ENCODE data around the gene PEAK3. TPM values are rescaled to one million over a fixed set of nuclear protein-coding genes. Genes with fewer than 3 reads are reported as not detected.
A peak's percentile ranks its signal among the peaks of the same experiment; 100 is the strongest.

Gene PEAK3
- total RNA-seq, 1 donor from 2014 or later = 0.18 TPM

DNA sequence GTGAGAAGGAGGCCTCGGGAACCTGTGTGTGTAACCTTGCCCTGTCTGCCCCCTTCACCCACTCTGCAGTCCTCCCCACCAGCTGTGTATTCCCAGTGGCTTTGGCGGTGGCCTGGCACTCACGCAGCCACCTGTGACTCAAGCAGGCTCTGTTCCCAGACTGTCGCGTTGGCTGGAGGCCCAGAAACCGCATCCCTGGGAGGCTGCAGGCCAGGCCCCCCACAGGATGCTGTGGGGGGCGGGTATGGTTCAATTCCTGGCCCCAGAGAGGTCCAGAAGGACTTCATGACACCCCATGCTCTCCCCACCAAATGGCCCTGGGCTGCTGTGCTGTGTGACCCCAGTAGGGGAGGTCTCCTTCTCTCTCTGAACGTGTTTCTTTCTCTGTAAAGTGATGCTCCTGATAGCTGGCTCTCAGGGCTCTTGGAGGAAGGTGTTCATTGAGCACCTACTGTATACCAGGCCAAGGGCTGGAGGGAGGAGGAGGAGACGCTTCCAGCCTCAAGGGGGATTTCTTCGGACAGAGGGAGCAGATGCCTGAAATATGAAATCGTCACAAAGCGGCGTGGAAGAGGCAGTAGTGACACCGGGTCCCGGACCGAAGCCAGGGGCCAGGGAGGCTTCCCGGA is 27.9 kb upstream of the PEAK3 start:
- no peak for DNase-seq (ENCODE audit: low spot score)
- intact Hi-C loops (cut with micrococcal nuclease) = no loop called here
- H3K27ac Mint-ChIP-seq = no peak overlapping the region
- peaks cover 2% of the 10 kb centered on the region for H3K4me1 Mint-ChIP-seq (ENCODE audit: low read depth)
- H3K4me3 Mint-ChIP-seq (ENCODE audit: low read depth) = no peak overlapping the region
- H3K27me3 Mint-ChIP-seq (ENCODE audit: low read depth) = peaks cover 56% of the 10 kb centered on the region
- H3K9me3 Mint-ChIP-seq = peaks cover 7% of the 10 kb centered on the region
- H3K36me3 Mint-ChIP-seq (ENCODE audit: low read depth) = no peaks in the 10 kb centered on the region

DNA sequence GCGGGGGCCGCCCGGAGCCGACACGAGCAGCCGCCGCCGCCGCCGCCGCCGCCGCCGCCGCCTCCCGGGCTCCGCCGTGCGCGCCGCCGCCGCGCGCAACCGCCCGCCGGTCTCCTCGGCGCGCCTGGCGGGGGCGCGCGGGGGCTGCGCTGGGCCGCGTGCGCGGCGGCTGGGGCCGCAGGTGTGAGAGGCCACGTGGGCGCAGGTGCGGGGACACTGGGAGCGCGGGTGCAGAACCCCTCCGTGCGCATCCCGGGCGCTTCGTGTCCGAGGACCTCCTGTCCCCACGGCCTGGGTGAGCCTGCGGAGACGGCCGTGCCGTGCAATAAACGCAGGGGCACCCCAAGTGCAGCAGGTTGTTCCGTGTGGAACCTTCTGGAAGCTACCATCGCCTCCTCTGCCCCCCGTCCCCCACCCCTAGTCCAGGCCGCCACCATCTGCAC is 26.2 kb upstream of the PEAK3 start, which contains the start of gene LINGO3:
Gene LINGO3 (minus strand): TSS at position 41 of the 443 bp plus-strand sequence. CDS start 16,378 bp downstream, outside the sequence.
- Mint-ChIP-seq H3K4me3 (ENCODE audit: low read depth) (peak within 1 kb of the TSS; percentile 62), H3K27me3 (ENCODE audit: low read depth) (peaks cover 64% of the 10 kb centered on the region), H3K9me3 (no peaks in the 10 kb centered on the region), H3K27ac (no peak within 1 kb of the TSS), H3K36me3 (ENCODE audit: low read depth) (no peaks in the 10 kb centered on the region), H3K4me1 (ENCODE audit: low read depth) (peaks cover 2% of the 10 kb centered on the region)
- intact Hi-C loops (cut with micrococcal nuclease) = no loop called here
- no peak for DNase-seq (ENCODE audit: low spot score)

DNA sequence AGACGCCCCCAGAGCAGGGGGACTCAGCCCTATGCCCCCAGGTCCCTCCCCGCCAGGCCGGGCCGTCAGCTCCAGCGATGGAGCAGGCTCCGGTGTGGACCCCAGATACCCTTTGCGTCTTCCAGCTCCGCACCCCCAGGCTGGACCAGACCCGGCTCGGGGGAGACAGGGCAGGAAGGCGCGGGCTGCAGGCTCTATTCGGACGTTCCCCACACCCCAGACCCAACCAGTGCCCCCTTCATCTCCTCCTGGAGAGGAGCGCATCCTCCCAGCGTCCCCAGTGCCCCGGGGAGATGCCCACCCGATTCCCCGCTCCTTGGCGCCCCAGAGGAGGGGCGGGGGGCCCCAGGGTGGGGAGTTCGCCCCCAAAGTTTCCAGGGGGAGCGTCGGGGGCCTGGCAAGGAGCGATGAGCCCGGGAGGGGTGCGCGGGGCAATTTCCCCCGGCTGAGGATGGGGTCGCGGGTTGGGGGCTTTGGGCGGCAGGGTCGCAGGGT is 25.6 kb upstream of the PEAK3 start:
- intact Hi-C loops (cut with micrococcal nuclease) = no loop called here
- Mint-ChIP-seq H3K27me3 (ENCODE audit: low read depth) (peaks cover 66% of the 10 kb centered on the region), H3K9me3 (no peaks in the 10 kb centered on the region), H3K4me1 (ENCODE audit: low read depth) (peaks cover 7% of the 10 kb centered on the region), H3K27ac (no peak overlapping the region), H3K4me3 (ENCODE audit: low read depth) (no peak overlapping the region), H3K36me3 (ENCODE audit: low read depth) (no peaks in the 10 kb centered on the region)
- DNase-seq (ENCODE audit: low spot score) = no peak

DNA sequence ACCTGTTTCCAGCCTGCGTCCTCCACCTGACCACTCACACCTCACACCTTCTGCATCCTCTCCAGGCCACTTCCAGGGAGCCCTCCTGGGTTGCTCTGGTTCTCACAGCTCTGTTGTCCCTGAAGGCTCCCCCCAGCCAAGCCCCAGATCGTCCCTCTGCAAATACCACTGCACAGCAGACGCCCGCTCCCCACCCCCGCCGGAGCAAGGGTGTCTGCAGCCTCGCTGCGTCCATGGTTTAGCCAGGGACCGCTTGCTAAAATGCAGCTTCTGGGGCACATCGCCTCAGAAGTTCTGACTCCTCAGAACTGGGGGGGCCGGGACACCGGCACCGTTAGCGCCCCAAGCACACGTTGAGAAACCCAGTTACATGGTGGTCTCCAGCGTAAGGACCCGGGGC is 25.0 kb upstream of the PEAK3 start:
- Mint-ChIP-seq H3K27me3 (ENCODE audit: low read depth) (peaks cover 62% of the 10 kb centered on the region), H3K4me1 (ENCODE audit: low read depth) (peaks cover 7% of the 10 kb centered on the region), H3K36me3 (ENCODE audit: low read depth) (no peaks in the 10 kb centered on the region), H3K9me3 (no peaks in the 10 kb centered on the region), H3K4me3 (ENCODE audit: low read depth) (no peak overlapping the region), H3K27ac (no peak overlapping the region)
- intact Hi-C loops (cut with micrococcal nuclease) = no loop called here
- no peak for DNase-seq (ENCODE audit: low spot score)

DNA sequence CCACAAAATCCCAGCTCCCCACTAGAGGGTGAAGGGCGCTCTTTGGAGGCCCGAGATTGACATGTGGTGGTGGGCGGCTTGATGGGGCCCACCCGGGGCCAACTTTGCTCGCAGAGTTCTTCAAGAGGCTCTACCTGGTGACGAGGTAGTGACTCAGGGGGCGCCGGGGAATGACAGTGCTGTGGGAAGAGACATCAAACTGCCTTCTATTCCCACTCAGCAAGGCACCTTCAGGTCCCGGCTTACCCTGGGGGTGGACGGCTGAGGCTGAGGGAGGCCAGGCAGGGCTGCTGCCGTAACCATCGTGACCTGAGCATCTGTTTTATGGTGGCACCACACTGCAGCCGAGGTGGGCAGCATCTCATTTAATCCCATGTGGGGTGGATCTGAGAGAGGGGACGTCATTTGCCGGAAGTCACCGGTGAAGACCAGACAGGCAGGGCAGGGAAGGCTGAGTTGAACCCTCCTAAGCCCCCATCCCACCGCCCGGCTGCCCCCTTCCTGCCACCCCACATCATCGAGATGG is 24.4 kb upstream of the PEAK3 start:
- intact Hi-C loops (cut with micrococcal nuclease) = no loop called here
- Mint-ChIP-seq H3K27ac (no peak overlapping the region), H3K27me3 (ENCODE audit: low read depth) (peaks cover 63% of the 10 kb centered on the region), H3K9me3 (no peaks in the 10 kb centered on the region), H3K4me3 (ENCODE audit: low read depth) (no peak overlapping the region), H3K36me3 (ENCODE audit: low read depth) (no peaks in the 10 kb centered on the region), H3K4me1 (ENCODE audit: low read depth) (peaks cover 7% of the 10 kb centered on the region)
- DNase-seq (ENCODE audit: low spot score) = no peak

DNA sequence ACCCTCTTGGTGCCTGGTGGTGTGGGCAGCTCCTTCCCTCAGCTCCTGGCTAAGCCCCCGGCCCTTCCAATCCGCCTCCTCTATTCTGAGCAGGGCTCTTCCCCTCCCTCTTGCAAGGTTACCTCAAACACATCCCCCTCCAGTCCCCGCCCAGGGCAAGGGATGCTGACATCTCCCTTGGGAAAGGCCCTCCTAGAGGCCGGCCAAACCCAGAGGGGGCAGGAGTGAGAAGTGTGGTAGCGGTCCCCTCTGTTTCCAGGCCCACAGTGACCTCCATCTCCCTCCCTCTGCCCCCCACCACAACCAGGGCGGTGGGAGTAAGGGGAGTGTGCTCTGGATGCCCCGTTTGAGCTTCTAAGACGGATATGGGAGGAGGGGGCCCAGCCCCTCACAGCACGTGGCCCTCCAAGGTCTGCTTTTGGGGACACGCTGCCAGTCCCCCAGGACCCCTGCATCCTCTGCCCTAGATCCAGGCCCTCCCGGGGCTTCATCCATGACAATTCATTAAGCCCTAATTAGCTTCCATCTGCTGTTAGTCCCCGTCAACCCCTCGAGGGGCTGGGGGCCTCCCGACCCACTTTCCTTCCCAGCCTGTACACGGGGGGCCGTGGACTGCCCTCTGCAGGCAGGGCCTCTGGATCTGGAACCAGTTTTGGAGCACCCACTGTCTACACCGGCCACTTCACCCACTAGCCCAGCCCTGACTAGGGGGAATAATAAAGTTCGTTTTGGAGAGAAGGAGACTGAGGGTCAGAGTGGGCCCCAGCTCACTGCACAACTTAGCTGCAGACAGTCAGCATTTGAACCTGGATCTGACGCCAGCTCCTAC is 23.7 kb upstream of the PEAK3 start:
- H3K27ac Mint-ChIP-seq = no peak overlapping the region
- no peaks in the 10 kb centered on the region for H3K9me3 Mint-ChIP-seq
- peaks cover 7% of the 10 kb centered on the region for H3K4me1 Mint-ChIP-seq (ENCODE audit: low read depth)
- no peak overlapping the region for H3K4me3 Mint-ChIP-seq (ENCODE audit: low read depth)
- intact Hi-C loops (cut with micrococcal nuclease) = no loop called here
- H3K36me3 Mint-ChIP-seq (ENCODE audit: low read depth) = no peaks in the 10 kb centered on the region
- peaks cover 68% of the 10 kb centered on the region for H3K27me3 Mint-ChIP-seq (ENCODE audit: low read depth)
- no peak for DNase-seq (ENCODE audit: low spot score)

DNA sequence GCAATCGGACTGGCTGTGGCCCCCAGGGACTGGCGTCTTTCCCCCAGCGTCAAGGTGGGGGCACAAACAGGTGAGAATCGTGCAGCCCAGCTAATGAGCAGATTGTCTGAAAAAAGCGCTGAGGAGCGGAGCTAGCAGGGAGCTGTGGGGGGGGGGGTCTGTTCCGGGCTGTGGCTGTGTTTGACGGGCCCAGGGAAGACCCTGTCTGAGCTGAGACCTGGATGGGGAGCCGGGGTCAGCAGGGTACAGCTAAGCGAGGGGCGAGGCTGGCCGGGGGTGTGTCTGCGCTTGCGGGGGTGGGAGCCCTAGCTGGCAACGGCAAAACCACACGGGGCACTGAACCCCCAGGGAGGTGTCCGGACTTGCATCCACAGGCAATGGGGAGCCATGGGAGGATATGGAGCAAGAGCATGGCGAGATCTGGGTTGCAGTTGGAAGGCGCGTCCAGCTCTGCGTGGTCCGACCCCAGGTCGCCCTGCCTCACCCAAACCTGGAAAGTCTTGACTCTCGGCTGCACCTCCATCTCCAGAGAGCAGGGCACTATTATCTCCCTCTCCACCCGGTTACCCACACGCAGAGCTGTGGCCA is 21.3 kb upstream of the PEAK3 start:
- Mint-ChIP-seq H3K4me3 (ENCODE audit: low read depth) (no peak overlapping the region), H3K27ac (no peak overlapping the region), H3K9me3 (no peaks in the 10 kb centered on the region), H3K27me3 (ENCODE audit: low read depth) (peaks cover 53% of the 10 kb centered on the region), H3K4me1 (ENCODE audit: low read depth) (peaks cover 4% of the 10 kb centered on the region), H3K36me3 (ENCODE audit: low read depth) (no peaks in the 10 kb centered on the region)
- DNase-seq (ENCODE audit: low spot score) = no peak
- intact Hi-C loops (cut with micrococcal nuclease) = no loop called here

DNA sequence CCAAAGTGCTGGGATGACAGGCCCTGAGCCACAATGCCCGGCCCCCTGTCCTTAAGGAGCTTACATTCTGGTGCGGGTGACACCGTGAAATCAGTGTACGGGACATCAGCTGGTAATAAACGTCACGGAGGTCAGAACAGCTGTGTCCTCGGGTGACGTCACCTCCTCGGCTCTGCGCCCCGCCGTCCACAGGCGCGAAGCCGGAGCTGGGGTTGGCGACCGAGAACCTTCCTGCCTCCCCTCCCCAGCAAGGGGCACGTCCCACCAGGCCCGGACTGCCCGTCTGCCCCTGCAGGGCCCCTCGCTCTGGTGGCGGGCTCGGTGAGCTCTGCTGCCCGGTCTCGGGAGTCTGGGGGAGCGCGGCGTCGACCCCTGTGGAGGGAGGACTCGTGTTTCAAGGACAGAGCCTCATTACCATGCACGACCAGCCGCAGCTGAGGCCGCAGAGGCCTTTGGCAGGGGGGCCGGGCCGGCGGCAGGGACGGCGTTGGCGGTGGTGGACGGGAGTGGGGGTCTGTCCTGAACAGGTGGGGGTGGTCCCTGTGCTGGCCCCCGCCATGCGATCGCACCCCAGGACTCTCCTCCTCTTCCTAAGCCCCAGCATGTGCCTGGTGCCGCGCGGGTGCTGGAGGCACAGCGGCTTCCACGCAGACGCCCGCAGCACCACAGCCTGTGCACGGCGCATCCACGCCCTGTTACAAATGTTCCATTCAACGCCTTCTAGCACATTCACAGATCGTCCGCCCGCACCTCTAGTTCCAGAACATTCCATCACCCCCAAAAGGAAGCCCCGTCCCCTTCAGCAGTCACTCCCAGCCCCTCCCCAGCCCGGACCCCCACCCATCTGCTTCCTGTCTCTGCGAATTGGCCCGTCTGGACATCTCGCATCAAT is 20.6 kb upstream of the PEAK3 start:
- H3K27me3 Mint-ChIP-seq (ENCODE audit: low read depth) = peaks cover 51% of the 10 kb centered on the region

DNA sequence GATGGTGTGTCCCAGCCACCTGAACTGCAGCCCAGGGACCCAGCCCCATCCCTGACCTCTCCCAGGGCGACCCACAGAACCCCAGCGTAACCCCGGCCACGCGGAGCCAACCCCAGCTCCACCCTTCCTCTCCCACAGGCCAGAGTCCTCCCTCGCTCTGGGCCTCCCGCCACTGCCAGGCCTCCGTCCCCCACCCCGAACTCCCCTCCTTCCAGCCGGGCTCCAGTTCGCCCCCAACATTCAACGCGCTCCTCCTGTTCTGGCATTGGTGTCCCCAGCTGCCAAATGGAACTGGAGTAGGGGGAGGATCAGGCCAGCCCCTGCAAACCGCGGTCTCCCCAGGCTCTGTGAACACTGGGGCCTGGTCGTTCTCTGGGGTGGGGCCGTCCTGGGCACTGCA is 18.6 kb upstream of the PEAK3 start:
- Mint-ChIP-seq H3K4me1 (ENCODE audit: low read depth) (peaks cover 4% of the 10 kb centered on the region), H3K4me3 (ENCODE audit: low read depth) (no peak overlapping the region)
- intact Hi-C loops (cut with micrococcal nuclease) = no loop called here

More for the DNA sequence above, 20.6 kb upstream of the PEAK3 start:
- H3K4me3 Mint-ChIP-seq (ENCODE audit: low read depth) = no peak overlapping the region
- H3K9me3 Mint-ChIP-seq = no peaks in the 10 kb centered on the region
- intact Hi-C loops (cut with micrococcal nuclease) = no loop called here
- H3K4me1 Mint-ChIP-seq (ENCODE audit: low read depth) = peaks cover 4% of the 10 kb centered on the region
- no peaks in the 10 kb centered on the region for H3K36me3 Mint-ChIP-seq (ENCODE audit: low read depth)
- no peak for DNase-seq (ENCODE audit: low spot score)
- H3K27ac Mint-ChIP-seq = no peak overlapping the region

DNA sequence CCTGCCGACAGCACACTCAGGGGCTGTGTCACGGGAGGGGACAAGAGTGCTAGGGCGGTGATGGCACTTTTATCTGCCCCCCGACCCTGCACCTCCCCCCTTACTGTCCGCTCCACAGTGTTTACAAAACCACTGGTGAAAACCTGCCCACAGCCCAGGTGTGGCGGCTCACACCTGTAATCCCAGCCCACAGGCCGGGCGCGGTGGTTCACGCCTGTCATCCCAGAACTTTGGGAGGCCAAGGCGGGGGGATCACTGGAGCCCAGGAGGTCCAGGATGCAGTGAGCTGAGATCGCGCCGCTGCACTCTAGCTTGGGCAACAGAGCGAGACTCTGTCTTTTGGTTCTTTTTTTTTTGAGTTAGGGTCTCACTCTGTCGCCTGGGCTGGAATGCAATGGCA is 14.2 kb upstream of the PEAK3 start:
- DNase-seq (ENCODE audit: low spot score) = no peak
- intact Hi-C loops (cut with micrococcal nuclease) = no loop called here
- Mint-ChIP-seq H3K4me3 (ENCODE audit: low read depth) (no peak overlapping the region), H3K9me3 (no peaks in the 10 kb centered on the region), H3K36me3 (ENCODE audit: low read depth) (peaks cover 10% of the 10 kb centered on the region), H3K27ac (no peak overlapping the region), H3K27me3 (ENCODE audit: low read depth) (peaks cover 5% of the 10 kb centered on the region), H3K4me1 (ENCODE audit: low read depth) (peaks cover 2% of the 10 kb centered on the region)

More for the DNA sequence above, 18.6 kb upstream of the PEAK3 start:
- Mint-ChIP-seq H3K27me3 (ENCODE audit: low read depth) (peaks cover 36% of the 10 kb centered on the region), H3K9me3 (no peaks in the 10 kb centered on the region), H3K27ac (no peak overlapping the region), H3K36me3 (ENCODE audit: low read depth) (no peaks in the 10 kb centered on the region)
- no peak for DNase-seq (ENCODE audit: low spot score)

DNA sequence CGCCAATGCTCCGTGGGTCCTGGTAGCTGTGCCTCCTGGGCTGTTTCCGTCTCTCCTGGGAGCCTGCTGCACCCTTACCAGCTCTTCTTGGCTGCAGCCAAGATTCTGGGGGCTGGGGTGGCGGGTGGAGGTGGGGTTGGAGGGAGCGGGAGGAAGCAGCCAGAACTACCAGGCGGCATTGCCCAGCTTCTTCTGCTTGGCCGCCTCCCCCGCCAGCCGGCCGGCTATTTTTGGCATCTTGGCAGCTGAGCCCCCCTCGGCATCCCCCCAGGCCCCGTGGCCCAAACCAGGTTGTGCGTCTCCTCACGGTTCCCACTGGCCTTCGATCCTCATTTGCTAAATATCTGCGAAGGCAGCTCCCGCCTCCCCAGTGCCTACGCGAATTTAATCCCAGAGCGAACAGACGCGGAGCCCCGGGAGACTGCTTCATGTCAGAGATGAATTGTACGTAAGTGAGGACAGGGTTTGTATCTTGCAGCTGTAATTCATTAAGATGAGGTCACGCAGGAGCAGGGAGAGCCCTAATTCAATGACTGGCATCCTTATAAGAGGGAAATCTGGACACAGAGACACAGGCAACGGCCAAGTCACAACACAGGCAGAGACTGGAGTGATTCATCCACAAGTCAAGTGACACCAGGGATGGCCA is 12.8 kb upstream of the PEAK3 start:
- DNase-seq (ENCODE audit: low spot score) = no peak
- Mint-ChIP-seq H3K9me3 (no peaks in the 10 kb centered on the region), H3K27ac (no peak overlapping the region), H3K27me3 (ENCODE audit: low read depth) (no peaks in the 10 kb centered on the region), H3K36me3 (ENCODE audit: low read depth) (peaks cover 15% of the 10 kb centered on the region), H3K4me1 (ENCODE audit: low read depth) (peaks cover 2% of the 10 kb centered on the region), H3K4me3 (ENCODE audit: low read depth) (no peak overlapping the region)
- intact Hi-C loops (cut with micrococcal nuclease) = no loop called here
